GM18951 (cell line): Measurements from ENCODE around the gene ARL14EPL.

Experiments used
- POLR2A ChIP-seq: IDR thresholded peaks from 4 replicates; pipeline ENCODE4 v1.6.1; 2011; ENCODE audit warnings: mild to moderate bottlenecking; ENCODE audit not compliant: insufficient read length, insufficient read depth; ENCODE audit errors: extremely low read depth
- in situ Hi-C: fragments of 300-500 bp; cut with MboI; formaldehyde crosslinking; loops from one replicate; pipeline ENCODE4 v1.12.0; 2022; ENCODE audit warnings: low sequenced_read_pairs, mixed read lengths, inconsistent platforms; ENCODE audit not compliant: unreplicated experiment

ARL14EPL gene

GRCh38 chr5:116025866-116026265, 6.4 kb upstream of the ARL14EPL start:
- no peak for TF ChIP-seq POLR2A
- in situ Hi-C loops, result no loop called here

- in situ Hi-C loops, result no loop called here
- TF ChIP-seq POLR2A, result no peak
These were observed 719 bp downstream of the ARL14EPL start for GRCh38 chr5:116032991-116033390.

- no peak for TF ChIP-seq POLR2A
- in situ Hi-C loops, result no loop called here
These were observed 2.9 kb downstream of the ARL14EPL start for GRCh38 chr5:116035123-116035522.

GRCh38 chr5:116037236-116037822, 5.1 kb downstream of the ARL14EPL start:
- in situ Hi-C loops, result no loop called here

GRCh38 chr5:116038817-116039216, 6.5 kb downstream of the ARL14EPL start:
- no peak for TF ChIP-seq POLR2A
- in situ Hi-C loops, result no loop called here

More at GRCh38 chr5:116037236-116037822, 5.1 kb downstream of the ARL14EPL start:
- no peak for TF ChIP-seq POLR2A

- TF ChIP-seq POLR2A, result no peak
- in situ Hi-C loops, result loop anchor here (10.0 kb wide), 1 partner anchor 418 kb away; the partner anchor contains the start of gene TMED7
These were observed 10.1 kb downstream of the ARL14EPL start for GRCh38 chr5:116042375-116042774.

GRCh38 chr5:116044073-116044472, 11.8 kb downstream of the ARL14EPL start:
- in situ Hi-C loops, result loop anchor here (10.0 kb wide), 1 partner anchor 419 kb away; the partner anchor contains the start of gene TMED7
- no peak for TF ChIP-seq POLR2A

GRCh38 chr5:116045821-116046220, 13.5 kb downstream of the ARL14EPL start:
- no peak for TF ChIP-seq POLR2A
- in situ Hi-C loops, result loop anchor here (10.0 kb wide), 1 partner anchor 421 kb away; the partner anchor contains the start of gene TMED7

- in situ Hi-C loops, result loop anchor here (10.0 kb wide), 1 partner anchor 421 kb away; the partner anchor contains the start of gene TMED7
- TF ChIP-seq POLR2A, result no peak
These were observed 14.0 kb downstream of the ARL14EPL start for GRCh38 chr5:116046261-116046660.

- no peak for TF ChIP-seq POLR2A
- in situ Hi-C loops, result loop anchor here (10.0 kb wide), 1 partner anchor 422 kb away; the partner anchor contains the start of gene TMED7
These were observed 14.6 kb downstream of the ARL14EPL start for GRCh38 chr5:116046823-116047222.

- no peak for TF ChIP-seq POLR2A
- in situ Hi-C loops, result loop anchor here (25.0 kb wide), 1 partner anchor 746 kb away; no protein-coding TSS in a partner anchor
These were observed 26.2 kb downstream of the ARL14EPL start for GRCh38 chr5:116058346-116058936.

GRCh38 chr5:116062352-116062751, 30.1 kb downstream of the ARL14EPL start:
- in situ Hi-C loops, result loop anchor here (25.0 kb wide), 1 partner anchor 750 kb away; no protein-coding TSS in a partner anchor

GRCh38 chr5:116063950-116064349, 31.7 kb downstream of the ARL14EPL start:
- no peak for TF ChIP-seq POLR2A
- in situ Hi-C loops, result loop anchor here (25.0 kb wide), 1 partner anchor 752 kb away; no protein-coding TSS in a partner anchor

More at GRCh38 chr5:116062352-116062751, 30.1 kb downstream of the ARL14EPL start:
- TF ChIP-seq POLR2A, result no peak

GRCh38 chr5:116068028-116068632, 35.9 kb downstream of the ARL14EPL start:
- in situ Hi-C loops, result loop anchor here (25.0 kb wide), 1 partner anchor 756 kb away; no protein-coding TSS in a partner anchor
- no peak for TF ChIP-seq POLR2A

- in situ Hi-C loops, result loop anchor here (10.0 to 25.0 kb wide), 2 partner anchors 236 to 759 kb away; no protein-coding TSS in a partner anchor
These were observed 38.9 kb downstream of the ARL14EPL start for GRCh38 chr5:116071211-116071610.

More at GRCh38 chr5:116071211-116071610, 38.9 kb downstream of the ARL14EPL start:
- TF ChIP-seq POLR2A, result no peak
